HG03342 (cell line): ENCODE data around the gene TMTC2.
"Not testable (repeated sequence)": the region's sequence is repeated elsewhere in the genome, so short reads cannot be mapped to it uniquely, and the experiment has no call there.

ENCODE experiments used
- ATAC-seq: cut with Tn5 transposase; IDR thresholded peaks from one replicate; pipeline ENCODE4 v1.9.1; 2021; ENCODE audit warnings: mild to moderate bottlenecking, moderate library complexity; ENCODE audit not compliant: unreplicated experiment

The TMTC2 gene

DNA sequence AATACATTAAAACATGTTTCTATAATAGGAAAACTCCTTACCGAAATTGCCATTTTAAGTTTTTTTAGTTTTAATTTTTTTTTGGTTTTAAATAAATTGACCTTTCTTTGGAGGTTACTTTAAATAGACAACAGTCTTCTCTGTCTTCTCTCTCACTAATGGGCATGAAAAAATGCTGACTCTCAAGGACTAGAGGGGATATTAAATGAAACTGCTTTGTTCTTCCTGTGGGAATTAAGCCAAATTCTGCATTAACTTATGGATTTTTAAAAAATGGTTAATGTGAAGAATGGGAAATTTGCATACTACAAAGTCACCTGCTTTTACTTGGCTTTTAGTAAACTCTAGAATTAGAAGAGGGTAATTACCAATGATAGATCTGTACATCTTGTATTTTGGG is 378.9 kb downstream of the TMTC2 start:
- ATAC-seq: no peak

DNA sequence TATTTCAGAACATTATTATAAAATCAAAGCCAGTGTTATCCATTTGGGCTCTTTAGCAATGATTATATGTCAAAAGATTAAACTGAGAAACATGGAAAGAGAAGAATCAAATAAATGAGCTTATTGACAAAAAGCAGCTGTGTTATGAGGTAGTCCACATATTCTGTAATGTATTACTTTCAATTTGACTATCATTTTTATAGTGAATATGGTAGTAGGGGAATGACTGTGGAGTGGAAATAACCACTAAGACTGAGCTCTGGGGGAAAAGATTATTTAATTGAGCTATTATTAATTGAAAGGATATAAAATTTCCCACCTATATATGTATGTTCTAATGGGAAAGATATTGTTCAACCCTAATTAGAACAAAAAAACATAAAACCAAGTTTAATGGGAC is 381.3 kb downstream of the TMTC2 start:
- peak; percentile 78 for ATAC-seq

DNA sequence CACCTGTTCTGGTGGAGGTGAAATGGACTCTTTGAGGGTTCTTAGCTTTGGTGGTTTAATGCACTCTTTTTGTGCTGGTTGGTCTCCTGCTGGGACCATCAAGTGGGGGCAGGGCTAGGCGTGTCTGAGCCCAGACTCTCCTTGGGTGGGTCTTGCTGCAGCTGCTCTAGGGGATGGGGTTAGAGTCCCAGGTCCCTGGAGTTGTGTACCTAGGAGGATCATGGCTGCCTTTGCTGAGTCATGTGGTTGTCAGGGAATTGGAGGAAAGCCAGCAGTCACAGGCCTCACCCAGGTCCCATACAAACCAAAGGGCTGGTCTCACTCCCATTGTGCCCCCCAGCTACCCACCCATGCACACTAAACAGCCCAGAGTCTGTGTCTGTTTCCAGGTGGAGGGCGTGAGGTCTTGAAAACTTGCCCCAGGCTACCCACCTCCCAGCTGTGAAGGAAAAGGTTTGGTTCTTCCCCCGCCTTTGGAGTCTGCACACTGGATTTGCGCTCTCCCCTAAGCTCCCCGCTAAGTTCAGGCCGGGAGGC is 387.7 kb downstream of the TMTC2 start:
- no peak for ATAC-seq

DNA sequence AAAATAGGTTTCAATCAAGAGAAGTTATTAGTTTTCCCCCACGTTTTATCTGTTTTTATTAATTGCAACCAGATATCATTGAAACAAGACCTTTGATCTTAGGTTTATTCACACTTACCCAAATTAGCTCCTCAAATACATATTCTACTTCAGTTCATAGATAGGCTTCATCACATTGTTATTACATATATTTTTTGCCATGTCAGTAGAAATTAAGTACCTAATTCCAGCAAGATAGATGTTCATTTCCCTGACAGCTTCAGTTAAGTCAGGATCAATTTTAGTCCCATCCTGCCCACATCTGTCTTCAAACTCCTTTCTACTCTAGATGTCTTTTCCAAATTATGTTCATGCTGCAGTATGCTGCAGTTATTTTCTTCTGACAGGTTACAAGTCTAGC is 388.8 kb downstream of the TMTC2 start:
- ATAC-seq: no peak

DNA sequence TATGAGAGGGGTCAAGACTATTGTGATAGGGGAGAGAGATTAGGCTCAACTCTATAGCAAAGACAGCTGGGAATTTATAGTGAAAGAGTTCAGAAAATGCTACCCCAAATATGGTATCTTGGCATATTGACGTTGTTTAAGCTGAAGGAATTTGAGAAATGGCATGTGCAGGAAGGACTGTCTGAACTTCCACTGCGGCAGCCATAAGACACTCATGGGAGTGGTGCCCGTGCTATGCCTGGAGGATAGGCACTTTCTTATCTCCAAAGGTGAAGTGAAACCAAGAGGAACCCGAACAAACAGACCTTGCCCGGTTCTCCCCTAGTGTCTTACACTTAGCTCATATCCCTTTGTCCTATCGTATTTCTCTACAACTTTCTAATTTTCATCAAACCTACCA is 390.3 kb downstream of the TMTC2 start:
- ATAC-seq: no peak

DNA sequence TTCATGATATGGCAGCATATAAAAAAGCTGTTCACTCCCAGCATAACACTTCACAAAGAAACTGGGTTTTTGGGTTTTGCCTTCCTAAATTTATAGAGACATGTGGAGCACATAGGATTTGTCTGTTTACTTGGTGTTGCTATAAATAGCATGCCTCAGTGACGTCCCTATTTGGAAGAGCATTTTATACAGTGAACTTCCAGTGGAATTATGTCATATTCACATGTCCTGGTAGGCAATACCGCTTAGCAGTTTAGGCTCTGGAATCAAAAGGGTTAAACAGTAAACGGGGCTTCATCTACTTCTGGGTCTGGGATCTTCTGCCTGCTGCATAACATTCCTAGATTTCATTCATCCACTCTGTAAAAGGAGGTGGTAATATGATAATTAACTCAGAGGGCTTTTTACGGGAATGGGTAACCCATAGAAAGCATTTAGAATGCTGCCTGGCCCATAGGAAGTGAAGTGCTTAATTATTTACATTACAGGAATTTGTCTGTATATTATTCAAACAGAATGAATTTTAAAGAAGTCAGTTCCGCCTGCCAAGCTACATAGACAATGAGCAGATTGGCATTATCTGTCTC is 396.1 kb downstream of the TMTC2 start:
- no peak for ATAC-seq

DNA sequence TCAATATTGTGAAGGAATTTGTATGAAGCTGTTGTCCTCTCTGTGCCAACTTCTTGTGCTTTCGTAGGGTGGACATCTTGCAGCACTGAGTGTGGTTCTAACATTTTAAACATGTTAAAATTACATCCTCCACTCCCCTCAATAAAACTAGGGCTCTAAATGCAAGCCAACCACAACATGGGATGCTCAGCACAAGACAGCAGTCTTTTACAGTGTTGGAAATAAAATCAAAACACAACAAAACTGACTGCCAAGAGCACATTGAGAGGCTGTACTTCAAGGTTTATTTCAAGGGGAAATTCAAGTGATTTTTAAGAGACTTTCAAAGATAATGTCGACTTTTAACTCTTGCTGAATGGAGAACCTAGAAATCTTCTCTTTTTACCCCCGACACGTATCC is 396.9 kb downstream of the TMTC2 start:
- ATAC-seq: no peak

DNA sequence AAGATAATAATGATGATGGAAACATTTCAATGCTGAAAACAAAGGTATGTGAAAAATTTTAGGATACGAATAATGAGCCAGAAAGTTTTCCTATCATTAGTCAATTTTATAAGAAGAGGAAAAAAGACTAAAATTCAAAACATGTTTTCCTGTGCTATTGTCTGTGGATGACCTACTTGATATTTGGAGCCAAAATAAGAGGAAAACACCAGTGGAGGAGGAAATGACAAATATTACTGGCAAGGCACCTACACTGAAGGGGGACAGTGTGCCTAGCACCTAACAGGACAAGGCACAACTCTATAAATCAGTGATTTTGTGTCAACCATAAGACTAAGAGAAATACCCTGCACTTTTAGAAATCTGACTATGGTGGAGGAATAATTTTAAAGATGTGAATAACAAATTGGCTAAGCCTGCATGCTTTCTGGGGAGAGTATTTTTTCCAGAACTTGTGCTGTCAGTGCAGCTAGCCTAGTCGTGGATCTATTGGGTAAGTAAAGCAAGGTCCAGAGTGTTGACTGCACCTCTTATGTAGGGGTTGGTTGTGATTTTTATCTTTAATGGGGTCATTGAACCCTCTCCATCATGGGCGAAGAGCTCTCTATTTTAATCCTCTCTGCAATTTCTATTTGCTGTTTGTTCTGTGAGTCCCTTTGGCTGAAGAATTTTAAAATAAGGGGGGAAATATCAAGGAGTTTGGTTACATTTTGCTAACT is 398.0 kb downstream of the TMTC2 start:
- no peak for ATAC-seq

DNA sequence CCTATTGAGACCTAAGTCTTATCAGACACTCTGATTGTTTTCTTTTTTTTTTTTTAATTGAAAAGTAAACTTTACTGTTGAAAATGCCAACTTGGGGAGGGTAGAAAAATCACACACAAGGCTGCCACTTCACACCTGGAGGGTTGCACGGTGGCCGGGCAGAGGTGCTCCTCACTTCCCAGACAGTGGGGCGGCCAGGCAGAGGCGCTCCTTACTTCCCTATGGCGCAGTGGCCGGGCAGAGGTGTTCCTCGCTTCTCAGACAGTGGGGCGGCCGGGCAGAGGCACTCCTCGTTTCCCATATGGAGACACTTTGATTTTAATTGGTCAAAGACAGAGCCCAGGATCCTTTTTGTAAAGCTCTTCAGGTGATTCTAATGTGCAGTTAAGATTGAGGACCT is 399.3 kb downstream of the TMTC2 start:
- no peak for ATAC-seq

DNA sequence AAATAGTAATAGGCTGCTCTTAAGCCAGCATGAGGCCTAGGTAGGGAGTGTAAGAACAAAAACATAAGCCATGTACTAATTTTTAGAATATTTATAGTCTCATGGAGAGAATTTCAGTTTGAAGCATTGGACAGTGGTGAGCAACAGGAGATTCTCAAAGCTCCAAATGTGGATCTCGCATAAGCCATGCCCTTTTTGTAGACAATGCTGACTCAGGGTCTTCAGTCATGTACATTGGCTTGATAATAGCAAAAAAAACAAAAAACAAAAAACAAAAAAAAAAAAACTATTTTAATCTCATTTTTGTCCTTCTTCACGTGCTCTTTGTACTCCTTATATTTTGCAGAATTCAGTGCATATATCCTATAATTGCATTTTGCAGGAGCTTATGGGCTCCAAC is 402.9 kb downstream of the TMTC2 start:
- ATAC-seq: no peak

DNA sequence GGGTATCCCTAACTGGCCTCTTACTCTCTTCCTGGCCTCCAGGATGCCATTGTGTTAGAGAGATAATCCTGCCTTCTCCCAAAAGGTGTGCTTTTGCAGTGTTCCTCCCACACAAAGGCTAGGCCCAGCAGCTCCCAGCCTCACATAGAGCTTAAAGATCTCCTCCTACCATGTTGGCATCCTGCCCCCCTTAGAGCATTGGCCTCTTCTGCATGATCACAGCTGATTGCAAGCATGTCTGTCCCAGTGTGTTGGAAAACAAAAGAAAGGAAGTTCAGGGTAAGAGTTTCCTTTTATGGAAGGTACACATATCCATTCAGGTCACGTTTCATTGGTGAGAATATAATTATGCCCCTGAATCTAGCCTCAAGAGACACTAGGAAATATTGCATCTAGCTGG is 405.4 kb downstream of the TMTC2 start:
- ATAC-seq: no peak

DNA sequence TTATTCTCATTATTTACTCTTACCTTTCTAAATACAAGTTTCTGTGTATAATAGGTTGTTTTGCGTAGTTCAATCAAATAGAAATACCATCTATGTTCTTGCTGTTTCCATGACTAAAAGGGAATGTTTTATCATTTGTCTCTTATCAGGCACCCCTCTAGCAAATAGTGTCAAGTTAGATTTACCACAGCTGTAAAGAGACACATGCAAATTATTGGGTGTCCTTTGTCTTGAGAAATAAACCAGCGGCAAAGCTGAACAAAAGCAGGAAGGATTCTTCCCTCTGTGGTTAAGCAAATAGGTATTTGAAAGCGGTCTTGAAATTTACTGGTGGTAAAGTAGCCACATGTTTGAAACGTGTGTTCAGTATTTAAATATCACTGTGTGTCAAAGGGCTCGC is 405.9 kb downstream of the TMTC2 start:
- no peak for ATAC-seq

DNA sequence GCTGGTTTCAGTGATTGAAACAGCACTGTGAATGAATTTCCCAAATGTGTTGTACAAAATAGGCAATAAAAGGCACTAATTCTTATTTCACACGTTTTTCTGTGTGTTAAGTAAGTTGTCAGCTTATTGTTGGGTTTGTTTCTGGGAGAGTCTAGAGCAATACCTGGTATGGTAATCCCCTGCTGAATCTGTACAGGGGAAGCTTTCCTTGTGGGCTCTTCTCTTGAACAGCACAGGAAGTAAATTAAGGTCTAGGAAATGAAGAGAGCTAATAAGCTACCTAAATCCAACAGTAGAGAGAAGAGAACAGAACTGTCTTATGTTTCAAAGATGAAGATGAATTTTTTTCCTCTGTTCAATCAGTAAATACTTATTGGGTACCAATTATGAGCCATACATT is 406.7 kb downstream of the TMTC2 start:
- no peak for ATAC-seq

DNA sequence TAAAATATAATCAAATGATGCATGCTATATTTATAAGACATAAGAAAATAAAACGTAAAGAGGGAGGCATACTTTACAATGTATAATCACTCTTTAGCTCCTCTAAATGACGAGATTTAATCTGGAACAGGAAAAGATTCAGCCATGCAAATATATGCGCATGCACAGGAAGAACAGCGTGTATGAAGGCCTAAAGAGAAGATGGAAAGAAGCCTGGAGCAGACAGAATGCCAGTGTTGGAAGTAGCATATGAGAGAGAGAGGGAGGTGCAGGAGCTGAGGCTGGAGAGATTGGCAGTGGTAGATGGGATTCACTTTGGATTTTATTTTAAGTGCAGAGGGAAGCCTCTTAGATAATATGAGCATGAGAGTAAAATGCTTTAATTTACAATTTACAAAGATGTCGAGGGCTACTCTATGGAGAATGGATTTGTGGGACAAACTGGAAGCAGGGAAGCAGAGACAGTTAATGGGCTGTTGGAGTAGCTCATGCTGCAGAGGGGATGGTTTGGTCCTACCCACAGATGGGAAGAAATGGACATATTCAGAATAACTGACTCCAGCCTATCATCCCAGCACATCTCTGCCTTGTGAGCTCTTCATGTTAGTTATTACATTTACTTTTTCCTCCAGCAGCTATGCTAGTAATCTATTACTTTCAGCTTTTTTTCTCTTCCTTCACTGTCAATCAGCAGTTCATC is 411.1 kb downstream of the TMTC2 start:
- ATAC-seq: no peak

DNA sequence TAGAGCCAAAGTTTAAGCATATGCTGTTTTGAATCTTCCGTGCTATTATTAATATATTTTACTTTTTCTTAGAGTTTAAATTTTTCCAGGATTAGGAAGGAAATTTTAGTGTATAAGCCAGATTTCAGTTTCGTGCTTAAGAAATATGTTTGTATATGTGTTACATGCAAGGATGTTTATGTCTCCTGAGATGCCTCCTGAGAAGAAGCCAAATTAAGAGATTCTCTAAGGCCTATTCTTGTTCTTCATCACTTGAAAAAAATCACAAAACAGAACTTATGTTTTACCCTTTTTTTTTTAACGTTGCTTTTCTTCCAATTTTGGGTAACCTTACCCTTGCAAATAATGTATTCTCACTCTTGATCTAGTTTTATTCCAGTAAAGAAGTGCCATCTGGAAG is 412.7 kb downstream of the TMTC2 start:
- ATAC-seq: no peak

DNA sequence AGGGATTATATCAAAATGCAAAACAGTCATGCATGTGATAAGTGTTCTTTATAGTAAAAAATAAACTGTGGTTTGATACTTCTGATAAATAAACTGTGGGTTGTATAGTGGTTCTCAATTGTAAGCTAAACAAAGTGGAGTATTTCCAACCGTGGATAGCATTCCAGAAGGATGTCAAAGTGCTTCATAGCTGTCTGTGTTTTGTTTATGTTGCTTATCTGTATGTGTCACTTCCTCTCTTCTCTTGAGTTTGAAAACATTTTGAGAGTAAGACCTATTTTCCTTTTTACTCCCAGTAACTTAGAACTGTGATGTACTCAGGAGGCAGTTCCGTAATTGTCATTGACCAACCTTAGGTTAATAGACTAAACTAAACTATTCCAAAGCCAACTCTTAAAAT is 415.8 kb downstream of the TMTC2 start:
- no peak for ATAC-seq

DNA sequence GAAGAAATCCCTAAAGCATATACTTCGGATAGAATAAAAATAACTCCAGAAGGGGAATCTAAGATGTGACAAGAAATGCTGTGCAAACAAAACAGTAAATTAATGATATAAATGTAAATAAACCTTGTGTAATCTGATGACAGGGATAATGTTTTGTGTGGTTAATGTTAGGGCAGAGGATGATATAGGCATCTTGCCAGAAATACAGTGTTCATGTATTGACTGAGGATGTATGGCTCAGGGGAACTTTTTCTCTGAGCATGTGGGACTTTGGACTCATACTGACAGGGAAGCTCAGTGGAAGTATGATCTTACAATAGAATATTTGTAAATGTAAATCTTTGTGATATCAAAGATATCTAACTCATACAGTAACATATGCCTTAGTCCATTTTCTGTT is 420.2 kb downstream of the TMTC2 start:
- ATAC-seq: no peak

DNA sequence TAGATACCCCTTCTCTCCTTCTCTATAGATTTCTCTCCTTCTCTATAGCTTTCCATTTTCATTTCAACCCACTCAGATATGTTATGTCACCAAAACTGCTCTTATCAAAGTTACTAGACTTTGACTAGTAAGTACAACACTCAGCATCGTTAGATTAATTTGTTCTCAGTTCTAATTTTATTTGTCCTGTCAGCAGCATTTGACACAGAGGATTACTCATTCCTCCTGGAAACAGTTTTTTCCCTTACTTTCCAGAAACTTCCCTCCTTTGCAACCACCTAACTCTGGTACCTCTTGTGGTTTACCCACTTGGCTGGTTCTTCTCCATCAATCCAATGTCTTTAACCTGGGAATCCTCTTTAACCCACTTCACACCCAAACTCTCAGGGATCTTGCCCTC is 423.7 kb downstream of the TMTC2 start:
- ATAC-seq: no peak

DNA sequence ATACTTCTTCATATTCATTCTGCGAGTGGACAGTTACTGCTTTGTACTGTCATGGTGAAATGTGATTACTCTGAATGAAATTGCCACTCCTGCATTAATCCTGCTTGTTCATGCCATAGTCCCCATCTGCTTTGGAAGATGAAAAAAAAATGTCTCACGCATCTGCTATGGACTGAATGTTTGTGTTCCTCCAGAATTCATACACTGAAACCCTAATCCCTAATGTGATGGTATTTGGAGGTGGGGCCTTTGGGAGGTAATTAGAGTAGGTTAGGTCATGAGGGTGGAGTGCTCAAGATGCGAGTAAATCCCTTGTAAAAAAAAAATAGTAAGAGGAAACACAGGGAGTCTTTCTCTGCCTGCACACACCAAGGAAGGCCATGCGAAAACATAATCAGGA is 427.2 kb downstream of the TMTC2 start:
- no peak for ATAC-seq

DNA sequence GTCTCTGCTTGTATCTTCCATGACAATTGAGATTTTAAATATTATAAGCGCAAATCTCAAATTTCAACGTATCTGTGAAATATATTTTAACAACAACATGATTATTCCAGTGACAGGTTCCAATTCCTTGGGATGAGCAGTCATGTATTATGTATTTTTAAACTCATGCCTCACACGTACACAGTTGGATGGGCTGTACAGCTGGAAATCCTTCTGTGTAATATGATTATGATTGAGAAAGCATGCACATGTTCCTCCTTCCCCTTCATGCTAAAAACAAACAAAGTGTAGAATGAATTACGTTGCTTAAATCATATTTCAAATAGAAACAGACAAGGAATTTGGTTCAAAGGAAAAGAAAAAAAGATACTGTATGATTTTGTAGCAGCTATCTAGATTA is 428.3 kb downstream of the TMTC2 start:
- no peak for ATAC-seq

DNA sequence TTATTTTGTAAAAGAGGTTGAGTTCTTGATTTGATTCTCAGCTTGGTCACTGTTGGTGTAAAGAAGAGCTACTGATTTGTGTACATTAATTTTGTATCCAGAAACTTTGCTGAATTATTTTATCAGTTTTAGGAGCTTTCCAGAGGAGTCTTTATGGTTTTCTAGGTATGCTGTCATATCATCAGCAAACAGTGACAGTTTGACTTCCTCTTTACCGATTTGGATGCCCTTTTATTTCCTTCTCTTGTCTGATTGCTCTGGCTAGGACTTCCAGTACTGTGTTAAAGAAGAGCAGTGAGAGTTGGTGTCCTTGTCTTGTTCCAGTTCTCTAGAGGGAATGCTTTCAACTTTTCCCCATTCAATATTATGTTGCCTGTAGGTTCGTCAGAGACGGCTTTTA is 431.2 kb downstream of the TMTC2 start:
- not testable (repeated sequence) for ATAC-seq
